ENCODE data around the gene TRAF6. TPM values are rescaled to one million over a fixed set of nuclear protein-coding genes. Genes with fewer than 3 reads are reported as not detected.
"Not testable (repeated sequence)": the region's sequence is repeated elsewhere in the genome, so short reads cannot be mapped to it uniquely, and the experiment has no call there.

The TRAF6 gene
- 12.1 TPM for total RNA-seq
- long read RNA-seq, full-length matches to known transcripts: 3 of 5 reads
- long read RNA-seq, partial matches to known transcripts: 2 of 5 reads
- long read RNA-seq, other reads (novel, unspliced or antisense): 0 of 5 reads

GRCh38 chr11:36509694-36510593, at the start of gene TRAF6:
TSS of gene TRAF6 (minus strand) at chr11:36510272. CDS start at chr11:36501515, 8,757 bp downstream.
- intact Hi-C loops (cut with DNase I): no loop called here
- DNase-seq (ENCODE audit: missing footprints) (peak; percentile 94), ATAC-seq (peak; percentile 97)

GRCh38 chr11:36558571-36559413, 48.7 kb upstream of the TRAF6 start:
- DNase-seq (ENCODE audit: missing footprints) (no peak), ATAC-seq (no peak)
- intact Hi-C loops (cut with DNase I): no loop called here

- DNase-seq (ENCODE audit: missing footprints): no peak
- intact Hi-C loops (cut with DNase I): no loop called here
- ATAC-seq: no peak
Measured at GRCh38 chr11:36557991-36558390, 47.9 kb upstream of the TRAF6 start.

- intact Hi-C loops (cut with DNase I); DNase-seq (ENCODE audit: missing footprints); ATAC-seq: not testable (repeated sequence)
Measured at GRCh38 chr11:36557390-36557789, 47.3 kb upstream of the TRAF6 start.

GRCh38 chr11:36550385-36551115, 40.5 kb upstream of the TRAF6 start:
- no peak for ATAC-seq
- intact Hi-C loops (cut with DNase I): no loop called here
- no peak for DNase-seq (ENCODE audit: missing footprints)

GRCh38 chr11:36540998-36541397, 30.9 kb upstream of the TRAF6 start:
- intact Hi-C loops (cut with DNase I): no loop called here
- peak; percentile 44 for ATAC-seq
- DNase-seq (ENCODE audit: missing footprints): no peak

GRCh38 chr11:36534276-36534840, 24.3 kb upstream of the TRAF6 start:
- ATAC-seq (no peak), DNase-seq (ENCODE audit: missing footprints) (no peak)
- intact Hi-C loops (cut with DNase I): no loop called here

GRCh38 chr11:36532941-36533601, 23.0 kb upstream of the TRAF6 start:
- ATAC-seq (no peak), DNase-seq (ENCODE audit: missing footprints) (no peak)
- intact Hi-C loops (cut with DNase I): no loop called here

- DNase-seq (ENCODE audit: missing footprints): no peak
- no peak for ATAC-seq
- intact Hi-C loops (cut with DNase I): no loop called here
Measured at GRCh38 chr11:36530840-36531239, 20.8 kb upstream of the TRAF6 start.

GRCh38 chr11:36513965-36514364, 3.9 kb upstream of the TRAF6 start:
- no peak for DNase-seq (ENCODE audit: missing footprints)
- intact Hi-C loops (cut with DNase I): no loop called here
- ATAC-seq: no peak

GRCh38 chr11:36512016-36512415, 1.9 kb upstream of the TRAF6 start:
- ATAC-seq (no peak), DNase-seq (ENCODE audit: missing footprints) (no peak)
- intact Hi-C loops (cut with DNase I): no loop called here

- ATAC-seq; DNase-seq (ENCODE audit: missing footprints); intact Hi-C loops (cut with DNase I): not testable (repeated sequence)
Measured at GRCh38 chr11:36511062-36511461, 990 bp upstream of the TRAF6 start.

- peak; percentile 8 for ATAC-seq
- intact Hi-C loops (cut with DNase I): no loop called here
- DNase-seq (ENCODE audit: missing footprints): no peak
Measured at GRCh38 chr11:36510594-36510942, 496 bp upstream of the TRAF6 start.

- no peak for DNase-seq (ENCODE audit: missing footprints)
- ATAC-seq: peak; percentile 33
- intact Hi-C loops (cut with DNase I): no loop called here
Measured at GRCh38 chr11:36509201-36509639, 852 bp downstream of the TRAF6 start.

GRCh38 chr11:36508743-36509142, 1.3 kb downstream of the TRAF6 start:
- ATAC-seq (no peak), DNase-seq (ENCODE audit: missing footprints) (no peak)
- intact Hi-C loops (cut with DNase I): no loop called here

GRCh38 chr11:36507824-36508489, 2.1 kb downstream of the TRAF6 start:
- intact Hi-C loops (cut with DNase I): no loop called here
- DNase-seq (ENCODE audit: missing footprints) (no peak), ATAC-seq (no peak)

GRCh38 chr11:36501236-36501635, 8.8 kb downstream of the TRAF6 start:
- intact Hi-C loops (cut with DNase I): no loop called here
- DNase-seq (ENCODE audit: missing footprints) (no peak), ATAC-seq (peak; percentile 37)

- ATAC-seq (peak; percentile 85), DNase-seq (ENCODE audit: missing footprints) (no peak)
- intact Hi-C loops (cut with DNase I): no loop called here
Measured at GRCh38 chr11:36500315-36500721, 9.8 kb downstream of the TRAF6 start.

All from Right ventricle myocardium inferior (tissue), 1 donor.